H9 (cell line): ENCODE results near the gene HOXD13. TPM values are rescaled to one million over a fixed set of nuclear protein-coding genes. Genes with fewer than 3 reads are reported as not detected.

Experiments used
- DNase-seq: peaks from one replicate; pipeline ENCODE4 v3.0.0-alpha.2; 2017
- H2AFZ ChIP-seq: one replicate; pipeline ENCODE4 v1.6.1; 2013; ENCODE audit warnings: mild to moderate bottlenecking, low read length, control low read depth, moderate library complexity
- H2AK5ac ChIP-seq: 2 replicates; pipeline ENCODE4 v1.6.1; 2013; ENCODE audit warnings: low read length, control low read depth, mixed read lengths; ENCODE audit not compliant: insufficient read length
- H2BK120ac ChIP-seq: one replicate; pipeline ENCODE4 v1.6.1; 2013; ENCODE audit warnings: low read depth, mild to moderate bottlenecking, low read length, control low read depth, inconsistent platforms; ENCODE audit not compliant: poor library complexity, severe bottlenecking
- H2BK12ac ChIP-seq: 2 replicates; pipeline ENCODE4 v1.6.1; 2013; ENCODE audit warnings: low read length, control low read depth, mixed read lengths, low read depth; ENCODE audit not compliant: insufficient read length
- H2BK15ac ChIP-seq: 2 replicates; pipeline ENCODE4 v1.6.1; 2013; ENCODE audit warnings: low read depth, low read length, control low read depth
- H2BK20ac ChIP-seq: one replicate; pipeline ENCODE4 v1.6.1; 2013; ENCODE audit warnings: low read depth, mild to moderate bottlenecking, low read length, control low read depth, inconsistent platforms; ENCODE audit not compliant: poor library complexity, severe bottlenecking
- H2BK5ac ChIP-seq: 2 replicates; pipeline ENCODE4 v1.6.1; 2013; ENCODE audit warnings: low read length, control low read depth, mixed read lengths; ENCODE audit not compliant: insufficient read length
- H3K14ac ChIP-seq: 2 replicates; pipeline ENCODE4 v1.6.1; 2013; ENCODE audit warnings: low read length, control low read depth; ENCODE audit not compliant: insufficient read depth
- H3K18ac ChIP-seq: 2 replicates; pipeline ENCODE4 v1.6.1; 2013; ENCODE audit warnings: low read depth, mild to moderate bottlenecking, mixed read lengths, low read length, control low read depth; ENCODE audit not compliant: insufficient read length
- H3K23ac ChIP-seq: 2 replicates; pipeline ENCODE4 v1.6.1; 2013; ENCODE audit warnings: low read length, control low read depth, mixed read lengths, low read depth; ENCODE audit not compliant: insufficient read length
- H3K23me2 ChIP-seq: 2 replicates; pipeline ENCODE4 v1.6.1; 2013; ENCODE audit warnings: low read depth, mild to moderate bottlenecking, mixed read lengths, low read length, control low read depth; ENCODE audit not compliant: insufficient read length, poor library complexity, severe bottlenecking
- H3K27ac ChIP-seq: 2 replicates; pipeline ENCODE4 v1.5.1; 2013; ENCODE audit warnings: low read length, control low read depth, mixed read lengths, low read depth; ENCODE audit not compliant: insufficient read length
- H3K27me3 ChIP-seq: 2 replicates; pipeline ENCODE4 v1.6.1; 2013; ENCODE audit warnings: low read length, control low read depth, inconsistent platforms; ENCODE audit not compliant: insufficient read depth
- H3K4ac ChIP-seq: 2 replicates; pipeline ENCODE4 v1.6.1; 2013; ENCODE audit warnings: low read depth, mild to moderate bottlenecking, control low read depth, inconsistent platforms, low read length, moderate library complexity
- H3K4me1 ChIP-seq: 2 replicates; pipeline ENCODE4 v1.6.1; 2013; ENCODE audit warnings: low read length, control low read depth, inconsistent platforms; ENCODE audit not compliant: insufficient read depth
- H3K4me2 ChIP-seq: 2 replicates; pipeline ENCODE4 v1.6.1; 2013; ENCODE audit warnings: low read length, control low read depth, mixed read lengths; ENCODE audit not compliant: insufficient read length, insufficient read depth
- H3K56ac ChIP-seq: 2 replicates; pipeline ENCODE4 v1.6.1; 2013; ENCODE audit warnings: low read depth, mild to moderate bottlenecking, mixed read lengths, low read length, control low read depth; ENCODE audit not compliant: insufficient read length
- H3K79me1 ChIP-seq: 2 replicates; pipeline ENCODE4 v1.6.1; 2013; ENCODE audit warnings: low read depth, mild to moderate bottlenecking, moderate library complexity, low read length, control low read depth, inconsistent platforms; ENCODE audit not compliant: insufficient read depth, poor library complexity, severe bottlenecking
- H3K79me2 ChIP-seq: 2 replicates; pipeline ENCODE4 v1.6.1; 2013; ENCODE audit warnings: low read length, control low read depth, inconsistent platforms; ENCODE audit not compliant: insufficient read depth
- H3K9ac ChIP-seq: 2 replicates; pipeline ENCODE4 v1.6.1; 2013; ENCODE audit warnings: low read length, control low read depth, mixed read lengths; ENCODE audit not compliant: insufficient read length; ENCODE audit errors: extremely low read depth
- H3K9me3 ChIP-seq: one replicate; pipeline ENCODE4 v1.6.1; 2013; ENCODE audit warnings: low read depth, low read length, inconsistent platforms; ENCODE audit not compliant: control insufficient read depth
- H3T11ph ChIP-seq: one replicate; pipeline ENCODE4 v1.6.1; 2013; ENCODE audit warnings: mild to moderate bottlenecking, low read length, control low read depth, inconsistent platforms
- H4K20me1 ChIP-seq: one replicate; pipeline ENCODE4 v1.6.1; 2013; ENCODE audit not compliant: control insufficient read depth, insufficient read length, insufficient read depth
- H4K5ac ChIP-seq: 2 replicates; pipeline ENCODE4 v1.6.1; 2013; ENCODE audit warnings: low read depth, mild to moderate bottlenecking, mixed read lengths, low read length, control low read depth; ENCODE audit not compliant: insufficient read length
- H4K8ac ChIP-seq: replicated peaks from 2 replicates; pipeline ENCODE4 v1.6.1; 2013; ENCODE audit warnings: low read length, control low read depth, mixed read lengths, low read depth; ENCODE audit not compliant: insufficient read length
- H4K91ac ChIP-seq: 2 replicates; pipeline ENCODE4 v1.6.1; 2013; ENCODE audit warnings: low read depth, mild to moderate bottlenecking, moderate library complexity, mixed read lengths, low read length, control low read depth; ENCODE audit not compliant: insufficient read length
- H3K27ac Mint-ChIP-seq, 3 experiments: 2 replicates in 2 of 3; 3 replicates in 1 of 3; pipeline ENCODE4 v1.8.0; 2020 to 2021; ENCODE audit warnings: mixed read lengths in 3 of 3, mild to moderate bottlenecking in 1 of 3, moderate library complexity in 1 of 3
- H3K27me3 Mint-ChIP-seq: 2 replicates; pipeline ENCODE4 v1.8.0; 2021; ENCODE audit warnings: low read depth, mild to moderate bottlenecking, moderate library complexity, mixed read lengths
- H3K36me3 Mint-ChIP-seq, 3 experiments: 2 replicates in 2 of 3; 3 replicates in 1 of 3; pipeline ENCODE4 v1.8.0; 2020 to 2021; ENCODE audit warnings: low read depth in 3 of 3, mixed read lengths in 3 of 3; ENCODE audit not compliant: insufficient read depth in 1 of 3
- H3K4me1 Mint-ChIP-seq, 2 experiments: 2 replicates each; pipeline ENCODE4 v1.8.0; 2020; ENCODE audit warnings: mixed read lengths in 2 of 2
- H3K4me3 Mint-ChIP-seq, 2 experiments: 2 replicates in 1 of 2; 3 replicates in 1 of 2; pipeline ENCODE4 v1.8.0; 2020 to 2021; ENCODE audit warnings: mild to moderate bottlenecking in 2 of 2, mixed read lengths in 2 of 2, moderate library complexity in 1 of 2
- H3K9me3 Mint-ChIP-seq, 2 experiments: 2 replicates in 1 of 2; 3 replicates in 1 of 2; pipeline ENCODE4 v1.8.0; 2020; ENCODE audit warnings: mild to moderate bottlenecking in 2 of 2, mixed read lengths in 2 of 2, moderate library complexity in 1 of 2
- CTCF ChIP-seq: fragments of 200-600 bp; sonication (generic); conservative IDR thresholded peaks from 3 replicates; pipeline ENCODE4 v1.8.0; 2021; ENCODE audit warnings: antibody characterized with exemption, mild to moderate bottlenecking
- WGBS: extraction: QIAGEN DNeasy Blood & Tissue Kit; methylation state at CpG from one replicate; pipeline ENCODE4 v1.1.7; 2013; ENCODE audit warnings: missing lambda C conversion rate, low lambda C conversion rate, mixed read lengths; ENCODE audit not compliant: insufficient read length; ENCODE audit errors: extremely low coverage; 5-methylcytosine and 5-hydroxymethylcytosine counted together
- total RNA-seq: library from RNA; stranded (reverse); gene quantifications from 2 replicates; pipeline ENCODE4 v1.2.1, GENCODE V29; 2021

Gene HOXD13
- total RNA-seq, 1 experiment from 2014 or later = not detected

DNA sequence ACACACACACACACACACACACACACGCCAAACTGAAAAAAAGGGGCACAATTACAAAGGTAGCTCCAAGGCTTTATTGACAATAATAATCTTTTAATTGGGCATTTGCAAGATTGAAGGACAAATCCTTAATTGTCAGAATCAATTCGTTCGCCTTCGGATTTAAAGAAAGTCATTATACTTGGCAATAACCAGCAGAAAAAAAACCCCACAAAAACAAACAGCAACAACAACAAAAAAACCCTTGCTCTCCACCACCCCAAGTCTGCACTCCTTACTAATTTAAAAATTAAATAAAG lies 35.2 kb downstream of the HOXD13 start:
- Histone ChIP-seq H3K79me2 (no peaks in the 10 kb centered on the region), H3T11ph (no peak overlapping the region), H2BK12ac (no peak overlapping the region), H3K23ac (no peak overlapping the region), H2BK20ac (no peak overlapping the region), H3K23me2 (no peaks in the 10 kb centered on the region), H3K9ac (no peak overlapping the region), H3K79me1 (no peaks in the 10 kb centered on the region), H3K18ac (no peak overlapping the region), H2AK5ac (no peak overlapping the region), H4K8ac (no peak overlapping the region), H4K20me1 (no peaks in the 10 kb centered on the region), H3K27me3 (peaks cover 89% of the 10 kb centered on the region), H3K4me2 (no peak overlapping the region), H4K5ac (no peak overlapping the region), H2BK5ac (no peak overlapping the region), H3K56ac (no peak overlapping the region), H3K4ac (no peak overlapping the region), H2BK15ac (no peak overlapping the region), H3K9me3 (no peaks in the 10 kb centered on the region), H2BK120ac (no peak overlapping the region), H3K27ac (no peak overlapping the region), H4K91ac (no peak overlapping the region), H3K4me1 (no peaks in the 10 kb centered on the region), H2AFZ (no peak overlapping the region), H3K14ac (no peak overlapping the region)
- WGBS = no CpG with 5 or more reads among the region's 4 CpGs
- peaks cover 97% of the 10 kb centered on the region for H3K27me3 Mint-ChIP-seq
- peaks cover 12 to 20% of the 10 kb centered on the region in 2 experiments for H3K4me1 Mint-ChIP-seq
- no peak for DNase-seq
- peak overlapping the region in 1 of 2 experiments; percentile 30; a peak in 1 of 5 replicates for H3K4me3 Mint-ChIP-seq
- no peaks in the 10 kb centered on the region; a peak in 2 of 7 replicates for H3K36me3 Mint-ChIP-seq
- H3K9me3 Mint-ChIP-seq = peaks cover 2 to 17% of the 10 kb centered on the region in 2 experiments; a peak in 4 of 5 replicates
- H3K27ac Mint-ChIP-seq = no peak overlapping the region
- TF ChIP-seq CTCF = no peak
